HEK293 (cell line): ENCODE data around the gene SLC17A6.

Experiments used
- CTCF ChIA-PET: fragments of 350-600 bp; formaldehyde crosslinking; extraction: SDS; loops from one replicate; lab custom pipeline; 2021; ENCODE audit warnings: antibody characterized with exemption; lab: Yijun Ruan, JAX
- POLR2A ChIA-PET: fragments of 300-600 bp; formaldehyde crosslinking; extraction: SDS; loops from one replicate; lab custom pipeline; 2020; ENCODE audit warnings: antibody characterized with exemption, inconsistent platforms; lab: Yijun Ruan, JAX
- H3K27ac ChIP-seq: fragments of 200-500 bp; sonication (Bioruptor generic); 2 replicates; pipeline ENCODE4 v1.5.1; 2014; ENCODE audit warnings: low read depth, low read length, control low read depth, inconsistent platforms; ENCODE audit errors: extremely low read depth
- H3K36me3 ChIP-seq, 2 experiments: fragments of 200-500 bp in 1 of 2; sonication (Bioruptor generic) in 1 of 2; 1 replicate in 1 of 2; 2 replicates in 1 of 2; pipeline ENCODE4 v1.5.1; 2014 to 2017; ENCODE audit warnings: inconsistent platforms in 2 of 2, low read length in 2 of 2; ENCODE audit not compliant: control insufficient read depth in 2 of 2, insufficient read depth in 1 of 2
- H3K4me1 ChIP-seq: fragments of 200-500 bp; sonication (Bioruptor generic); 2 replicates; pipeline ENCODE4 v1.5.1; 2014; ENCODE audit warnings: mild to moderate bottlenecking, low read length, inconsistent platforms; ENCODE audit not compliant: control insufficient read depth, insufficient read depth
- H3K4me3 ChIP-seq: 2 replicates; pipeline ENCODE4 v1.5.1; 2011; ENCODE audit warnings: low read depth, mild to moderate bottlenecking, control low read depth, low read length, moderate library complexity
- H3K9me3 ChIP-seq: fragments of 200-500 bp; sonication (Bioruptor generic); 2 replicates; pipeline ENCODE4 v1.5.1; 2014; ENCODE audit warnings: low read depth, low read length, inconsistent platforms; ENCODE audit not compliant: control insufficient read depth, insufficient read depth
- GLI2 ChIP-seq: fragments of 450-650 bp; formaldehyde crosslinking; IDR thresholded peaks from 2 replicates; pipeline ENCODE4; 2017; ENCODE audit warnings: missing biosample characterization, missing genetic modification characterization, low read depth, borderline replicate concordance
- INSM2 ChIP-seq: fragments of 450-650 bp; formaldehyde crosslinking; IDR thresholded peaks from 2 replicates; pipeline ENCODE4 v1.5.1; 2016; ENCODE audit warnings: missing biosample characterization, missing genetic modification characterization
- OVOL3 ChIP-seq: fragments of 450-650 bp; formaldehyde crosslinking; IDR thresholded peaks from 2 replicates; pipeline ENCODE4 v1.5.1; 2016; ENCODE audit warnings: missing biosample characterization, missing genetic modification characterization
- PRDM2 ChIP-seq: fragments of 450-650 bp; formaldehyde crosslinking; IDR thresholded peaks from 2 replicates; pipeline ENCODE4 v1.5.1; 2016; ENCODE audit warnings: missing biosample characterization, missing genetic modification characterization, borderline replicate concordance
- PRDM6 ChIP-seq: fragments of 450-650 bp; formaldehyde crosslinking; IDR thresholded peaks from 2 replicates; pipeline ENCODE4 v1.5.1; 2017; ENCODE audit warnings: missing biosample characterization, missing genetic modification characterization
- REST ChIP-seq: fragments of 450-650 bp; formaldehyde crosslinking; IDR thresholded peaks from 2 replicates; pipeline ENCODE4 v1.5.1; 2016; ENCODE audit warnings: missing biosample characterization, missing genetic modification characterization
- ZIC2 ChIP-seq: fragments of 450-650 bp; formaldehyde crosslinking; IDR thresholded peaks from 2 replicates; pipeline ENCODE4 v1.5.1; 2016; ENCODE audit warnings: missing biosample characterization, missing genetic modification characterization
- ZNF112 ChIP-seq: fragments of 450-650 bp; formaldehyde crosslinking; IDR thresholded peaks from 2 replicates; pipeline ENCODE4 v1.5.0; 2017; ENCODE audit warnings: missing biosample characterization, missing genetic modification characterization
- ZNF121 ChIP-seq: fragments of 450-650 bp; formaldehyde crosslinking; IDR thresholded peaks from 2 replicates; pipeline ENCODE4 v1.5.1; 2016; ENCODE audit warnings: missing biosample characterization, missing genetic modification characterization
- ZNF155 ChIP-seq: fragments of 450-650 bp; formaldehyde crosslinking; IDR thresholded peaks from 2 replicates; pipeline ENCODE4 v1.5.1; 2016; ENCODE audit warnings: missing biosample characterization, missing genetic modification characterization
- ZNF184 ChIP-seq: fragments of 450-650 bp; IDR thresholded peaks from 2 replicates; pipeline ENCODE4 v1.5.1; 2018; ENCODE audit warnings: missing biosample characterization, mild to moderate bottlenecking, missing genetic modification characterization
- ZNF214 ChIP-seq: fragments of 450-650 bp; formaldehyde crosslinking; IDR thresholded peaks from 2 replicates; pipeline ENCODE4 v1.5.1; 2017; ENCODE audit warnings: missing biosample characterization, mild to moderate bottlenecking, missing genetic modification characterization, borderline replicate concordance
- ZNF274 ChIP-seq, 2 experiments: fragments of 200-500 bp in 1 of 2; fragments of 450-650 bp in 1 of 2; sonication (Bioruptor generic) in 1 of 2; formaldehyde crosslinking in 1 of 2; IDR thresholded peaks; 2 replicates each; pipeline versions ENCODE4 v1.5.1 to v1.6.1; 2014 to 2016; ENCODE audit warnings: borderline replicate concordance in 1 of 2, inconsistent platforms in 1 of 2, low read length in 1 of 2, missing biosample characterization in 1 of 2, missing genetic modification characterization in 1 of 2
- ZNF510 ChIP-seq: fragments of 450-650 bp; formaldehyde crosslinking; IDR thresholded peaks from 2 replicates; pipeline ENCODE4 v1.5.1; 2018; ENCODE audit warnings: mild to moderate bottlenecking, missing genetic modification characterization, missing biosample characterization; ENCODE audit not compliant: insufficient replicate concordance
- ZNF596 ChIP-seq: fragments of 450-650 bp; IDR thresholded peaks from 2 replicates; pipeline ENCODE4 v1.5.0; 2018; ENCODE audit warnings: missing biosample characterization, mild to moderate bottlenecking, missing genetic modification characterization, moderate library complexity
- ZNF626 ChIP-seq: fragments of 450-650 bp; sonication (Bioruptor Pico); formaldehyde crosslinking; IDR thresholded peaks from 2 replicates; pipeline ENCODE4 v1.5.1; 2018; ENCODE audit warnings: missing biosample characterization, missing genetic modification characterization, inconsistent platforms
- ZNF629 ChIP-seq: fragments of 450-650 bp; formaldehyde crosslinking; IDR thresholded peaks from 2 replicates; pipeline ENCODE4 v1.5.1; 2017; ENCODE audit warnings: missing biosample characterization, missing genetic modification characterization
- ZNF670 ChIP-seq: fragments of 450-650 bp; formaldehyde crosslinking; IDR thresholded peaks from 2 replicates; pipeline ENCODE4 v1.5.1; 2016; ENCODE audit warnings: missing biosample characterization, missing genetic modification characterization, low read depth
- ZNF677 ChIP-seq: fragments of 450-650 bp; IDR thresholded peaks from 2 replicates; pipeline ENCODE4 v1.5.0; 2018; ENCODE audit warnings: missing biosample characterization, mild to moderate bottlenecking, missing genetic modification characterization, moderate library complexity

SLC17A6 gene

GRCh38 chr11:22392561-22392960 is 54.4 kb downstream of the SLC17A6 start:
- Histone ChIP-seq H3K4me1 (no peaks in the 10 kb centered on the region), H3K9me3 (no peaks in the 10 kb centered on the region), H3K27ac (no peak overlapping the region), H3K4me3 (no peak overlapping the region), H3K36me3 (no peaks in the 10 kb centered on the region)
- ChIA-PET CTCF (no interaction called here), POLR2A (no interaction called here)
- TF ChIP-seq ZNF670 (tag by site-specific recombination) (no peak), REST (tag by site-specific recombination) (no peak), ZNF121 (tag by site-specific recombination) (no peak), ZNF274 (IDR thresholded peaks at IDR 0.05; ENCODE audit: low read length) (no peak), ZNF274 (tag by site-specific recombination; IDR thresholded peaks at IDR 0.05; ENCODE audit: borderline replicate concordance) (no peak), ZNF214 (tag by site-specific recombination) (no peak), INSM2 (no peak), ZIC2 (tag by site-specific recombination) (no peak)

GRCh38 chr11:22405377-22405776 is 67.2 kb downstream of the SLC17A6 start:
- Histone ChIP-seq H3K9me3 (no peaks in the 10 kb centered on the region), H3K27ac (no peak overlapping the region), H3K4me1 (no peaks in the 10 kb centered on the region), H3K4me3 (no peak overlapping the region), H3K36me3 (no peaks in the 10 kb centered on the region)
- ChIA-PET POLR2A (no interaction called here), CTCF (no interaction called here)
- TF ChIP-seq ZNF510 (tag by site-specific recombination) (no peak), ZNF596 (tag by site-specific recombination) (no peak), ZNF629 (tag by site-specific recombination) (no peak), OVOL3 (tag by site-specific recombination) (no peak), ZNF677 (tag by site-specific recombination) (no peak), GLI2 (tag by site-specific recombination) (no peak), PRDM2 (tag by site-specific recombination) (no peak), ZNF112 (tag by site-specific recombination) (no peak), ZNF626 (tag by site-specific recombination) (no peak), ZNF155 (tag by site-specific recombination) (no peak), ZNF184 (tag by site-specific recombination) (no peak), PRDM6 (no peak), ZNF274 (IDR thresholded peaks at IDR 0.05; ENCODE audit: low read length) (no peak), ZNF274 (tag by site-specific recombination; IDR thresholded peaks at IDR 0.05; ENCODE audit: borderline replicate concordance) (no peak)
